ENCODE results near the gene SPEM2. TPM values are rescaled to one million over a fixed set of nuclear protein-coding genes. Genes with fewer than 3 reads are reported as not detected.

SPEM2 gene
- total RNA-seq, 1 donor from 2014 or later, result not detected

DNA sequence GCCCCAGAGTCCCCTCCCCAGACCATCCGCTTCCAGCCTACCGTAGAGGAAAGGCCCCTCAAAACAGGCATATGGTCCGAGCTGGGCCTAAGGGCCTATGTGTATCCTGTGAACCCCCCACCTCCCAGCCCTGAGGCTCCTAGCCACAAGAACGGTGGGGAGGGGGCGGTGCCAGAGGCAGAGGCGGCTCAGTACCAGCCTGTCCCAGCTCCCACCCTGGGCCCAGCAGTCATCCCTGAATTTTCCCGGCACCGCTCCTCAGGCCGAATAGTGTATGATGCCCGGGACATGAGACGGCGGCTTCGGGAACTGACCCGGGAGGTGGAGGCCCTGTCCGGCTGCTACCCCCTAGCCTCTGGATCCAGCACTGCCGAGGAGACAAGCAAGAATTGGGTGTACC, 4.2 kb upstream of the SPEM2 start:
- DNase-seq, result no peak

DNA sequence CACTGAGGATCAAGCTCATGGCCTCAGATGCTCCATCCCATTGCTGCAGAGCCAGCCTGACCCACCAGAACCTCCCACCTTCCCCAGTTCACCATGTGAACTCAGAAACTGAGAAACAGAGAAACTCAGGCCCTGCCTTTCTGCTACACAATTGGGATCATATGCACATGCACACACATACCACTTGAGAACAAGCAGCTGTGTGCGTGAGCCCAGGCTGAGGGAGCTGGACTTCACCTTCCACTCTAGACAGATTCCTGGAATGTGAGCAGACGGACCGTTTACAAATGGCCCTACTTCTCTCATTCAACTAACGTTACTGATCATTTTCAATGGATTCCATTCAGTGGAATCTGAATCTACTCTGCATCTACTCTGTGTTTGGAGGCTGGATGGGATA, 1.7 kb upstream of the SPEM2 start:
- DNase-seq, result no peak

DNA sequence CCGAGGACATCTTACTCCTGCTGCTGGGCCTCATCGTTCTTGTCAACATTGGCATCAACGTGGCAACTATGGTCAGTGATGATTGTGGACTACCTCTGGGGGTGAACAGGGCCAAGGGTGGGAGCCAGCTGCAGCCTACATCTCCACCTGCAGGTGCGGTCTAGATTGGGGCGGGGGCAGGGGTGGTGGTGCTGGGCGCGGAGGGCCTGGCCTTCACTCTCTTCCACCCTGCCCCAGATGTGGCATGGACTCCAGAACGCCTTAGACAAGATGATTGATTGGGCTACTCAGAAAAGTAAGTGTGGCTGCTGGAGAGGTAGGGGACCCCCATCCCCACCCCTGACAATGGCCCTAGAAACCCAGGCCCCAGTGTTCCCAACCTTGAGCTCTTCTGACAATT, 340 bp downstream of the SPEM2 start:
- DNase-seq, result no peak

DNA sequence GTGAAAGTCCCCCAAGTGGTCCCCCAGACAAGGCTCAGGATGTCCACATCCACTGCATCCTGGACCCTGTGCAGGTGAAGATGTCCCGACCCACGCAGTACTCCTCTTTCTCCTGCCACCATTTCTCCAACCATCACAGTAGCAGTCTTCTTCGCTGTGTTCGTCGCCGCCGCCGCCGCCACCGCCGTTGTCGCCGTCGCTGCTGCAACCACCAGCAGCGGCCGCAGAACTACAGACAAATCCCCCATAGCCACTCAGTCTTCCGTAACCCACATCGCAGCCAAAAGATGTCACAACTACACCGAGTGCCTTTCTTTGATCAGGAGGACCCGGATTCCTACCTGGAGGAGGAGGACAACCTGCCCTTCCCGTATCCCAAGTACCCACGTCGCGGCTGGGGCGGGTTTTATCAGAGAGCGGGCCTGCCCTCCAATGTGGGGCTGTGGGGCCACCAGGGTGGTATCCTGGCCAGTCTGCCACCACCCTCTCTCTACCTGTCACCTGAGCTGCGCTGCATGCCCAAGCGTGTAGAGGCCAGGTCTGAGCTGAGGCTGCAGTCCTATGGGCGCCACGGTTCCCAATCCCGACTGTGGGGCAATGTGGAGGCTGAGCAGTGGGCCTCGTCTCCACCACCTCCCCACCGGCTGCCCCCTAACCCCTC, 917 bp downstream of the SPEM2 start:
- no peak for DNase-seq

DNA sequence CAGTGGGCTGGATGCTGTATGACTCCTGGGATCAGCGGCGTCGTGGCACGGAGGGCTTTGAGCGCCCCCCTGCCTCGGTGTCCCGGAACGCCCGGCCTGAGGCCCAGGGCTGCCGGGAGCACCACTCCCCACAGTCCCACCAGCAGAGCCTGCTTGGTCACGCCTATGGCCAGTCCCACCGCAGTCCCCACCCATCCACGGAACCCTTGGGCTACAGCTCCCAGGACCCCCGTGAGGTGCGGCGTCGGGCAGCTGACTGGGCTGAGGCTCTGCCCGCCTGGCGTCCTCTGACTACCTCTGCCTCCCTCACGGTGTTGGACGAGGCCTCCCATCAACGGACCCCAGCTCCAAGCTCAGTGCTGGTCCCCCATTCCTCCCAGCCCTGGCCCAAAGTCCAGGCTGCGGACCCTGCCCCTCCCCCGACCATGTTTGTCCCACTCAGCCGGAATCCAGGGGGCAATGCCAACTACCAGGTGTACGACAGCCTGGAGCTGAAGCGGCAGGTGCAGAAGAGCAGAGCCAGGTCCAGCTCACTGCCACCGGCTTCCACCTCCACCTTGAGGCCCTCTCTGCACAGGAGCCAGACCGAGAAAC, 1.6 kb downstream of the SPEM2 start:
- DNase-seq, result no peak

GRCh38 chr17:7427549-7427948, 2.1 kb downstream of the SPEM2 start:
- DNase-seq, result no peak

GRCh38 chr17:7428557-7428956, 3.1 kb downstream of the SPEM2 start, which contains the start of gene SPEM3:
TSS of gene SPEM3 (plus strand) at chr17:7428857. CDS start at chr17:7428903, 46 bp downstream.
- no peak for DNase-seq

GRCh38 chr17:7429722-7430121, 4.3 kb downstream of the SPEM2 start:
- DNase-seq, result no peak

GRCh38 chr17:7431231-7431630, 5.8 kb downstream of the SPEM2 start:
- no peak for DNase-seq

GRCh38 chr17:7432296-7432695, 6.9 kb downstream of the SPEM2 start:
- DNase-seq, result no peak

- DNase-seq, result no peak
Observed at GRCh38 chr17:7435676-7436555, 10.5 kb downstream of the SPEM2 start.

- no peak for DNase-seq
Observed at GRCh38 chr17:7436556-7437368, 11.3 kb downstream of the SPEM2 start.

GRCh38 chr17:7437369-7437863, 12.0 kb downstream of the SPEM2 start:
- no peak for DNase-seq

GRCh38 chr17:7437950-7438614, 12.7 kb downstream of the SPEM2 start:
- no peak for DNase-seq

DNA sequence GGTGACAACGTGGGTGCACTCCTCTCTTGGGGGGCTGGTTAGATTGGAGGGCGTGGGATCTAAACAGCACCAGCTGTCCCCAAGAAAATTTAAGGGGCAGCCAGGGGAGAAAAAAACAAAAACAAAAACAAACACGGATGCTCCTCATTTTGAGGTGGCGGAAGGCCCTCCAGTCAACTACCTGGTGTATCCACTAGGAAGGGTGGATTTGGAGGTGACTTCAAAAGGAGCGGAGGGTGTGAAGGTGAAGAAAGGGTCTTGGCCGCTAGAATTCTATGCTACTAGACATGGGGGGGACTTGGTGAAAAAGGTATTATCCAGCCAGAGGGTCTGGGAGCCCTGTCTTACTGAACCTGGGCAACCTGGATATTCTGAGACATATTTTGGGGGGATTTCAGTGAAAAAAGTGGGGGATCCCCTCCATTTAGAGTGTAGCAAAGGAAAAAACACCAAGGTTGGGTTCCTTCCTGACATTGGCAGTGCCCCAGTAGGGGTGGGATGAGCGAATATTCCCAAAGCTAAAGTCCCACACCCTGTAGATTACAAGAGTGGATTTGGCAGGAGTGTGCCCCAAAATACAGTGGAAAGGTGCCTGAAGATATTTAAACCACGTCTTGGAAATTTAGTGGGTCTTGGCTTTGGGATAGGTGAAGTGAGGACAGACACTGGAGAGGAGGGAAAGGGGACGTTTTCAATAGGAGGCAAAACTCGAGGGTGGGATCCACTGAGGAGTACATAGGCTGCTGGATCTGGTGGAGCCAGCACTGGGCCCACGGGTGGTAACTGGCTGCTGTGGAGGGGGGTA, 13.4 kb downstream of the SPEM2 start:
- DNase-seq, result no peak

DNA sequence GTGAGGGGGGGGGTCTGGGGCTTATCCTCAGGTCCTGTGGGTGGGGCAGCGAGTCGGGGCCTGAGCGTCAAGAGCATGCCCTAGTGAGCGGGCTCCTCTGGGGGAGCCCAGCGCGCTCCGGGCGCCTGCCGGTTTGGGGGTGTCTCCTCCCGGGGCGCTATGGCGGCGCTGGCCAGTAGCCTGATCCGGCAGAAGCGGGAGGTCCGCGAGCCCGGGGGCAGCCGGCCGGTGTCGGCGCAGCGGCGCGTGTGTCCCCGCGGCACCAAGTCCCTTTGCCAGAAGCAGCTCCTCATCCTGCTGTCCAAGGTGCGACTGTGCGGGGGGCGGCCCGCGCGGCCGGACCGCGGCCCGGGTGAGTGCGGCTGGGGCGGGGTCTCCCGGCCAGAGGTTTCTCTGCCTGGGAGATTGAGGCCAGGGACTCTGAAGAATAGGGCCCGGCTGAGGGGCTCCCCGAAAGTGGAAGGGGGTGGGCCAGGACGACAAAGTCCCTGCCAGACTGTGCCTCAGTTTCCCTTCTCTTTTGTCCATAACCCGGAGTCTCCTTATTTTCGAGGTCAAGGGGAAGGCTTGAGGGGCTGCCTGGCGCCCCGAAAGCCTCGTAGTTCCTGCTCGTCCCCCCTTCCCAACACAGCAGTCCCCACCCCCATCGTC, 14.2 kb downstream of the SPEM2 start, which contains the start of gene FGF11:
Gene FGF11, plus strand, starts transcription at position 51 of the 651 bp plus-strand sequence. Its CDS starts 109 bp downstream, at position 160.
- DNase-seq, result no peak

- DNase-seq, result no peak
Observed at GRCh38 chr17:7440113-7440833, 14.9 kb downstream of the SPEM2 start.

- no peak for DNase-seq
Observed at GRCh38 chr17:7440834-7441195, 15.4 kb downstream of the SPEM2 start.

DNA sequence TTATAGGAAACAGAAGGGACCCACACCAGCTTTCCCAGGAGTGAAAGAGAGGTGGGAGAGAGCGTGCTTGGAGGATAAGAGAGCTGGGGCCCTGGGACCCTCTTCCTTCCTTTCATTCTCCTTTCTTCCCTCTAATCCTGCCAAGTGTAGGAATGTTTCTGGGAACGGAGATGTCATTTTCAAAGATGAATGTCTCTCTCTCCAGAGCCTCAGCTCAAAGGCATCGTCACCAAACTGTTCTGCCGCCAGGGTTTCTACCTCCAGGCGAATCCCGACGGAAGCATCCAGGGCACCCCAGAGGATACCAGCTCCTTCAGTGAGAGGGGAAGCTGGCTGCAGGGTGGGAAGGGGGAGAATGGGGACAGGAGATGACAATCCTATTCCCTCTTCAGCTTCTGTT, 15.8 kb downstream of the SPEM2 start:
- no peak for DNase-seq

Measured in skin of body (tissue), 2 donors.